ENCODE results near the gene LRP11. TPM values are rescaled to one million over a fixed set of nuclear protein-coding genes. Genes with fewer than 3 reads are reported as not detected.

Gene LRP11
- polyA plus RNA-seq, 1 donor from 2014 or later, result 57.0 TPM

- Histone ChIP-seq H3F3A (ENCODE audit: insufficient read depth, low read length, poor library complexity, severe bottlenecking) (no peaks in the 10 kb centered on the region), H3K9me2 (ENCODE audit: insufficient read depth, low read length) (no peaks in the 10 kb centered on the region), H4K20me1 (ENCODE audit: insufficient read depth) (no peaks in the 10 kb centered on the region), H3K4me3 (ENCODE audit: low read length) (no peak overlapping the region), H3K9ac (ENCODE audit: low read length) (no peak overlapping the region), H3K79me2 (replicated peaks; ENCODE audit: insufficient read depth, low read length) (no peaks in the 10 kb centered on the region), H2AFZ (ENCODE audit: low read depth, low read length) (no peak overlapping the region), H3K9me3 (ENCODE audit: low read length) (no peaks in the 10 kb centered on the region), H3K4me2 (ENCODE audit: low read length) (no peak overlapping the region), H3K27me3 (ENCODE audit: insufficient read depth, low read depth, low read length) (no peaks in the 10 kb centered on the region), H3K36me3 (ENCODE audit: insufficient read depth, low read length) (peaks cover 4% of the 10 kb centered on the region), H3K27ac (ENCODE audit: low read length) (no peak overlapping the region)
- TF ChIP-seq SMC3 (conservative IDR thresholded peaks at IDR 0.05; ENCODE audit: poor library complexity), result no peak
- no peak for TF ChIP-seq EZH2 (IDR thresholded peaks at IDR 0.05; ENCODE audit: borderline replicate concordance, insufficient read depth, low read length, poor library complexity, severe bottlenecking)
- TF ChIP-seq, protein P1, sequence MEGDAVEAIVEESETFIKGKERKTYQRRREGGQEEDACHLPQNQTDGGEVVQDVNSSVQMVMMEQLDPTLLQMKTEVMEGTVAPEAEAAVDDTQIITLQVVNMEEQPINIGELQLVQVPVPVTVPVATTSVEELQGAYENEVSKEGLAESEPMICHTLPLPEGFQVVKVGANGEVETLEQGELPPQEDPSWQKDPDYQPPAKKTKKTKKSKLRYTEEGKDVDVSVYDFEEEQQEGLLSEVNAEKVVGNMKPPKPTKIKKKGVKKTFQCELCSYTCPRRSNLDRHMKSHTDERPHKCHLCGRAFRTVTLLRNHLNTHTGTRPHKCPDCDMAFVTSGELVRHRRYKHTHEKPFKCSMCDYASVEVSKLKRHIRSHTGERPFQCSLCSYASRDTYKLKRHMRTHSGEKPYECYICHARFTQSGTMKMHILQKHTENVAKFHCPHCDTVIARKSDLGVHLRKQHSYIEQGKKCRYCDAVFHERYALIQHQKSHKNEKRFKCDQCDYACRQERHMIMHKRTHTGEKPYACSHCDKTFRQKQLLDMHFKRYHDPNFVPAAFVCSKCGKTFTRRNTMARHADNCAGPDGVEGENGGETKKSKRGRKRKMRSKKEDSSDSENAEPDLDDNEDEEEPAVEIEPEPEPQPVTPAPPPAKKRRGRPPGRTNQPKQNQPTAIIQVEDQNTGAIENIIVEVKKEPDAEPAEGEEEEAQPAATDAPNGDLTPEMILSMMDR (IDR thresholded peaks at IDR 0.05; ENCODE audit: poor library complexity, severe bottlenecking), result no peak
These were observed 48.4 kb downstream of the LRP11 start for GRCh38 chr6:149815788-149816187.

- Histone ChIP-seq H3K79me2 (replicated peaks; ENCODE audit: insufficient read depth, low read length) (no peaks in the 10 kb centered on the region), H3K27me3 (ENCODE audit: insufficient read depth, low read depth, low read length) (no peaks in the 10 kb centered on the region), H3K9ac (ENCODE audit: low read length) (no peak overlapping the region), H2AFZ (ENCODE audit: low read depth, low read length) (no peak overlapping the region), H3F3A (ENCODE audit: insufficient read depth, low read length, poor library complexity, severe bottlenecking) (no peaks in the 10 kb centered on the region), H3K4me3 (ENCODE audit: low read length) (no peak overlapping the region), H3K4me2 (ENCODE audit: low read length) (no peak overlapping the region), H3K36me3 (ENCODE audit: insufficient read depth, low read length) (peaks cover 4% of the 10 kb centered on the region), H4K20me1 (ENCODE audit: insufficient read depth) (no peaks in the 10 kb centered on the region), H3K9me3 (ENCODE audit: low read length) (no peaks in the 10 kb centered on the region), H3K27ac (ENCODE audit: low read length) (no peak overlapping the region), H3K9me2 (ENCODE audit: insufficient read depth, low read length) (no peaks in the 10 kb centered on the region)
- TF ChIP-seq, protein P1 (IDR thresholded peaks at IDR 0.05; ENCODE audit: poor library complexity, severe bottlenecking), result no peak
- TF ChIP-seq RAD21 (conservative IDR thresholded peaks at IDR 0.05) (no peak), POLR2AphosphoS5 (IDR thresholded peaks at IDR 0.05) (no peak), SMC3 (conservative IDR thresholded peaks at IDR 0.05; ENCODE audit: poor library complexity) (no peak), REST (IDR thresholded peaks at IDR 0.05; ENCODE audit: borderline replicate concordance) (no peak), EZH2 (IDR thresholded peaks at IDR 0.05; ENCODE audit: borderline replicate concordance, insufficient read depth, low read length, poor library complexity, severe bottlenecking) (no peak), TAF1 (IDR thresholded peaks at IDR 0.05; ENCODE audit: low read depth) (no peak), MXI1 (conservative IDR thresholded peaks at IDR 0.05; ENCODE audit: poor library complexity, severe bottlenecking) (no peak), EP300 (conservative IDR thresholded peaks at IDR 0.05; ENCODE audit: poor library complexity, severe bottlenecking) (no peak)
These were observed 50.8 kb downstream of the LRP11 start for GRCh38 chr6:149813351-149813750.

Measured in neural cell (in vitro differentiated cells).